ENCODE results near the gene GSK3B. TPM values are rescaled to one million over a fixed set of nuclear protein-coding genes. Genes with fewer than 3 reads are reported as not detected.
"Not testable (repeated sequence)": the region's sequence is repeated elsewhere in the genome, so short reads cannot be mapped to it uniquely, and the experiment has no call there.

The GSK3B gene
- total and polyA plus RNA-seq, 9 donors, result 15.3 to 30.7 (median 27.0) TPM

DNA sequence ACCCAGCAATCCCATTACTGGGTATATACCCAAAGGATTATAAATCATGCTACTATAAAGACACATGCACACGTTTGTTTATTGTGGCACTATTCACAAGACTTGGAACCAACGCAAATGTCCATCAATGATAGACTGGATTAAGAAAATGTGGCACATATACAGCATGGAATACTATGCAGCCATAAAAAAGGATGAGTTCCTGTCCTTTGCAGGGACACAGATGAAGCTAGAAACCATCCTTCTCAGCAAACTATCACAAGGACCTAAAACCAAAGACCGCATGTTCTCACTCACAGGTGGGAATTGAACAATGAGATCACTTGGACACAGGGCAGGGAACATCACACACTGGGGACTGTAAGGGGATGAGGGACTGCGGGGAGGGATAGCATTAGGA lies 107.4 kb downstream of the GSK3B start:
- not testable (repeated sequence) for H3K9me3 ChIP-seq (replicated peaks; ENCODE audit: control insufficient read depth, low read depth, low read length); H3K27ac ChIP-seq (ENCODE audit: low read length); H3K4me3 ChIP-seq (ENCODE audit: low read length); DNase-seq; H3K4me1 ChIP-seq (ENCODE audit: control insufficient read depth, insufficient read depth, low read length); H3K27me3 ChIP-seq (ENCODE audit: control insufficient read depth, insufficient read depth, low read length); H3K36me3 ChIP-seq (ENCODE audit: control insufficient read depth, insufficient read depth, low read length)
- WGBS (ENCODE audit: insufficient coverage), result 100% methylated on average over 2 of the region's 4 CpGs

DNA sequence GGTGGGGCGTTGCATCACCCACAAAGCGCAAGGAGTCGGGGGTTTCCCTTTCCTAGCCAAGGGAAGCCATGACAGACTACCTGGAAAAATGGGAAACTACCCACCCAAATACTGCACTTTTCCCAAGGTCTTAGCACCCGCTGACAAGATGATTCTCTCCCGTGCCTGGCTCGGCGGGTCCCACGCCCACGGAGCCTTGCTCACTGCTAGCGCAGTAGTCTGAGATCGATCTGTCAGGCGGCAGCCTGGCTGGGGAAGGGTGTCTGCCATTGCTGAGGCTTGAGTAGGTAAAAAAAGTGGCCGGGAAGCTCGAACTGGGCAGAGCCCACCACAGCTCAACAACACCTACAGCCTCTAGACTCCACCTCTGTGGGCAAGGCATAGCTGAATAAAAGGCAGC lies 112.9 kb downstream of the GSK3B start:
- no peak for DNase-seq
- Histone ChIP-seq H3K27me3 (ENCODE audit: control insufficient read depth, insufficient read depth, low read length) (no peaks in the 10 kb centered on the region), H3K9me3 (replicated peaks; ENCODE audit: control insufficient read depth, low read depth, low read length) (no peaks in the 10 kb centered on the region), H3K4me1 (ENCODE audit: control insufficient read depth, insufficient read depth, low read length) (no peaks in the 10 kb centered on the region), H3K4me3 (ENCODE audit: low read length) (no peak overlapping the region), H3K27ac (ENCODE audit: low read length) (no peak overlapping the region), H3K36me3 (ENCODE audit: control insufficient read depth, insufficient read depth, low read length) (peaks cover 8% of the 10 kb centered on the region)
- WGBS (ENCODE audit: insufficient coverage), result 93% methylated on average over 6 of the region's 14 CpGs

DNA sequence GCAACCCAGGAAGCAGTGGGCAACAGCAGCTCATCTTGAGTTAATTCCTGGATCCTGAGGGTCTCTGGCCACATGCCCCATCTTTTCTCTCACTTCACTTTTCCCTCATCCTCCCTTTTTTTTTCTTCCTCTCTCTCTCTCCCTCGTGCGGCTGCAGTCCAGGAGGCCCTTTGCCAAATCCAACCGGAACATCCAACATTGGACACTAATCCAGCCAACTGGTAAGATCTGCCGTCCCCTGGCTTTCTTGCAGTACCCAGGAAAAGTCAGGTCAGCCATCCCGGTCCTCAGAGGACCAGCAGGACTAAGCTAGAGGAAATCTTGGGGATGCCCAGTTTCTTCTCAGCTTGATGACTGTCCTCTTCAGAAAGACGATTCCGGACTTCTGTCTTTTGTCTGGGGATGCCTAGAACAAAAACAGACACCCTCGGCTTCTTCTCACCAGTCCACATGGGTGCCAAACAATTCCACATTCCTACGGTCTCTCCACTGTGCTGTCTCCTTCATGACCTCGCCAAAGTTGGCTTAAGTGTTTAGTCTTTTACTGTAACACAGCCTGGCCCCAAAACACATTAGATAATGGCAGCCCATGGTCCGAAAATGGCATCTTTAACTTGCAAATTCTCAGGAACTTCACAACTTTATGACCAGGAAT lies 115.6 kb downstream of the GSK3B start:
- H3K36me3 ChIP-seq (ENCODE audit: control insufficient read depth, insufficient read depth, low read length), result peaks cover 8% of the 10 kb centered on the region
- no peaks in the 10 kb centered on the region for H3K9me3 ChIP-seq (replicated peaks; ENCODE audit: control insufficient read depth, low read depth, low read length)
- DNase-seq, result peak; percentile 13
- H3K27me3 ChIP-seq (ENCODE audit: control insufficient read depth, insufficient read depth, low read length), result no peaks in the 10 kb centered on the region
- H3K4me3 ChIP-seq (ENCODE audit: low read length), result no peak overlapping the region
- no peak overlapping the region for H3K27ac ChIP-seq (ENCODE audit: low read length)
- no peaks in the 10 kb centered on the region for H3K4me1 ChIP-seq (ENCODE audit: control insufficient read depth, insufficient read depth, low read length)
- WGBS (ENCODE audit: insufficient coverage), result 72% methylated on average over 11 of the region's 11 CpGs

DNA sequence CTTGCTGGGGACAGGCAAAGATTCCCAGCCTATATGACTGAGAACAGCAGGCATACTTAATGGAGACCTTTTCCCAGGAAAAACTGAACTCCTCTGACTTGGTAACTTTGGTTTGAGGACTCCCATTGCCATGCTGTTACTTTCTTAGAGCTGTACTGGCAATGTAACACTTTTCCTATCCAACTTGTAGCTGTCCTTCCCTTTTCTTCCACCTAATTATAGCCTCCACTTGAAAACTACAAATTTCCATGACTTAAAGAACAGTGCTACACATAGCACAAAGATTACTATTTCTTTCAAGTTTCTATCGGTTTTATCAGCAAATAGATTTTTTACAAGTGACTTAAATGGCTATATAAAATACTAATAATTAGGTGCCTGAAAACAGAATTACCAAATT lies 116.9 kb downstream of the GSK3B start:
- Histone ChIP-seq H3K9me3 (replicated peaks; ENCODE audit: control insufficient read depth, low read depth, low read length) (no peaks in the 10 kb centered on the region), H3K4me3 (ENCODE audit: low read length) (no peak overlapping the region), H3K27ac (ENCODE audit: low read length) (no peak overlapping the region), H3K36me3 (ENCODE audit: control insufficient read depth, insufficient read depth, low read length) (peaks cover 8% of the 10 kb centered on the region), H3K4me1 (ENCODE audit: control insufficient read depth, insufficient read depth, low read length) (no peaks in the 10 kb centered on the region), H3K27me3 (ENCODE audit: control insufficient read depth, insufficient read depth, low read length) (no peaks in the 10 kb centered on the region)
- peak; percentile 9 for DNase-seq
- WGBS (ENCODE audit: insufficient coverage), result no CpG with 5 or more reads among the region's 1 CpG

DNA sequence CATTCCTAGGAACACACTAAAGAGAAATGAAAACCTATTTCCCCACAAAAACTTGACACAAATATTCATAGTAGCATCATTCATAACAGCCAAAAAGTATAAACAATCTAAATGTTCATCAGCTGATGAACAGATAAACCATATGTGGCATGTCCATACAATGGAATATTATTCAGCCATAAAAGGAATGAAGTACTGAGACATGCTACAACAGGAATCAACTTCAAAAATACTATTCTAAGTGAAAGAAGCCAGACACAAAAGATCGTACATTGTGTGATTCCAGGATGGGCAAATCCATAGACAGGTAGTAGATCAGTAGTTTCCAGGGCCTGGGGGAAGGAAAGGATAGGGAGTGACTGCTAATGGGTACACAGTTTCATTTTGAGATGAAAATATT lies 118.0 kb downstream of the GSK3B start:
- 100% methylated on average over 1 of the region's 1 CpG for WGBS (ENCODE audit: insufficient coverage)
- H3K4me1 ChIP-seq (ENCODE audit: control insufficient read depth, insufficient read depth, low read length), result no peaks in the 10 kb centered on the region
- H3K27me3 ChIP-seq (ENCODE audit: control insufficient read depth, insufficient read depth, low read length), result no peaks in the 10 kb centered on the region
- peaks cover 8% of the 10 kb centered on the region for H3K36me3 ChIP-seq (ENCODE audit: control insufficient read depth, insufficient read depth, low read length)
- no peak overlapping the region for H3K4me3 ChIP-seq (ENCODE audit: low read length)
- no peak for DNase-seq
- H3K9me3 ChIP-seq (replicated peaks; ENCODE audit: control insufficient read depth, low read depth, low read length), result no peaks in the 10 kb centered on the region
- H3K27ac ChIP-seq (ENCODE audit: low read length), result no peak overlapping the region

DNA sequence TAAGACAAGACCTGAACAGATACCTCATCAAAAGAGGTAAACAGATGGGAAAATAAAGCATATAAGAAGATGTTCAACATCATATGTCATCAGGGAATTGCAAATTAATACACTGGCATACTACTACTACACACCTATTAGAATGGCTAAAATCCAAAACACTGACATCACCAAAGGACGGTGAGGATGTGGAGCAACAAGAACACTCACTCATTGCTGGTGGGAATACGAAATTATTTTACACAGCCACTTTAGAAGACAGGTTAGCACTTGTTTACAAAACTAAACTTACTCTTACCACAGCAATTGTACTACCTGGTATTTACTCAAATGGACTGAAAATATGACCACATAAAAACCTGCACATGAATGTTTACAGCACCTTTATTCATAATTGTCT lies 119.6 kb downstream of the GSK3B start:
- Histone ChIP-seq H3K4me1 (ENCODE audit: control insufficient read depth, insufficient read depth, low read length) (no peaks in the 10 kb centered on the region), H3K4me3 (ENCODE audit: low read length) (no peak overlapping the region), H3K36me3 (ENCODE audit: control insufficient read depth, insufficient read depth, low read length) (peaks cover 8% of the 10 kb centered on the region), H3K9me3 (replicated peaks; ENCODE audit: control insufficient read depth, low read depth, low read length) (no peaks in the 10 kb centered on the region), H3K27me3 (ENCODE audit: control insufficient read depth, insufficient read depth, low read length) (no peaks in the 10 kb centered on the region), H3K27ac (ENCODE audit: low read length) (no peak overlapping the region)
- no peak for DNase-seq
- WGBS (ENCODE audit: insufficient coverage), result 83% methylated on average over 2 of the region's 2 CpGs

DNA sequence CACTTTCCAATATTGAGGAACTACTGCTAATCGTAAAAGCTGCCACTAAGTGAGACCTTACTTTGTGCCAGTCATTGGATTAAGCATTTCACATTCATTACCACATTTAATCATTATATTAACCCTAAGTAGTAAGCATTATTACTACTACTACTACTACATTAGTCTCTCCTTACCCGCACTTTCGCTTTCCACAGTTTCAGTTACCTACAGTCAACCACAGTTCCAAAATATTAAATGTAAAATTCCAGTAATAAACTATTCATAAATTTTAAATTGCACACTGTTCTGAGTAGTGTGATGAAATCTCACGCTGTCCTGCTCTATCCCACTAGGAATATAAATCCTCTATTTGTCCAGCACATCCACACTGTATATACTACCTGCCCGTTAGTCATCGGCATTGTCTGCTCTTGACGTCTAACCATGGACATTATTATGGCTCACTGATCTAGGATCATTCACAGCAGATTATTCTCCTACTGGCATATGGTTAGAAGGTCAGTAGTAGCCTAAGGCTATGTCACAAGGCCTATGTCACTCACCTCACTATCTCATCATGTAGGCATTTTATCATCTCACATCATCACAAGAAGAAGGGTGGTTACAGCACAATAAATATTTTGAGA lies 121.1 kb downstream of the GSK3B start:
- Histone ChIP-seq H3K36me3 (ENCODE audit: control insufficient read depth, insufficient read depth, low read length) (no peaks in the 10 kb centered on the region), H3K27me3 (ENCODE audit: control insufficient read depth, insufficient read depth, low read length) (no peaks in the 10 kb centered on the region), H3K9me3 (replicated peaks; ENCODE audit: control insufficient read depth, low read depth, low read length) (no peaks in the 10 kb centered on the region), H3K4me3 (ENCODE audit: low read length) (no peak overlapping the region), H3K27ac (ENCODE audit: low read length) (no peak overlapping the region), H3K4me1 (ENCODE audit: control insufficient read depth, insufficient read depth, low read length) (no peaks in the 10 kb centered on the region)
- DNase-seq, result no peak
- WGBS (ENCODE audit: insufficient coverage), result 100% methylated on average over 1 of the region's 7 CpGs

DNA sequence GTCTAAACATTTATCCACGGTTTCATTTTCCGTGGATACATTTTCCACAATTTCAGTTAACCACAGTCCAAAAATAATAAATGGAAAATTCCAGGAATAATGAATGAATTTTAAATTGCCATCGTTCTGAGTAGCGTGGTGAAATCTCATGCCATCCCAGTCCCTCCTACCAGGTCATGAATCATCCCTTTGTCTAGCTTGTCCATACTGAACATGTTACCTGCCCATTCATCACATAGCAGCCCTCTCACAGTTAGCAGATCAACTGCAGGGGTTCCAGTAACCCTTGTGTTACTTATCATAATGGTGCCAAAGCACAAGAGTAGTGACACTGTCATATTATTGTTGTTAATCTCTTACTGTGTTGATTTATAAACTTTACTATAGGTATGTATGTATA lies 124.5 kb downstream of the GSK3B start:
- Histone ChIP-seq H3K4me1 (ENCODE audit: control insufficient read depth, insufficient read depth, low read length) (no peaks in the 10 kb centered on the region), H3K9me3 (replicated peaks; ENCODE audit: control insufficient read depth, low read depth, low read length) (no peaks in the 10 kb centered on the region), H3K36me3 (ENCODE audit: control insufficient read depth, insufficient read depth, low read length) (no peaks in the 10 kb centered on the region), H3K27ac (ENCODE audit: low read length) (no peak overlapping the region), H3K4me3 (ENCODE audit: low read length) (no peak overlapping the region), H3K27me3 (ENCODE audit: control insufficient read depth, insufficient read depth, low read length) (no peaks in the 10 kb centered on the region)
- no peak for DNase-seq
- 100% methylated on average over 2 of the region's 4 CpGs for WGBS (ENCODE audit: insufficient coverage)

DNA sequence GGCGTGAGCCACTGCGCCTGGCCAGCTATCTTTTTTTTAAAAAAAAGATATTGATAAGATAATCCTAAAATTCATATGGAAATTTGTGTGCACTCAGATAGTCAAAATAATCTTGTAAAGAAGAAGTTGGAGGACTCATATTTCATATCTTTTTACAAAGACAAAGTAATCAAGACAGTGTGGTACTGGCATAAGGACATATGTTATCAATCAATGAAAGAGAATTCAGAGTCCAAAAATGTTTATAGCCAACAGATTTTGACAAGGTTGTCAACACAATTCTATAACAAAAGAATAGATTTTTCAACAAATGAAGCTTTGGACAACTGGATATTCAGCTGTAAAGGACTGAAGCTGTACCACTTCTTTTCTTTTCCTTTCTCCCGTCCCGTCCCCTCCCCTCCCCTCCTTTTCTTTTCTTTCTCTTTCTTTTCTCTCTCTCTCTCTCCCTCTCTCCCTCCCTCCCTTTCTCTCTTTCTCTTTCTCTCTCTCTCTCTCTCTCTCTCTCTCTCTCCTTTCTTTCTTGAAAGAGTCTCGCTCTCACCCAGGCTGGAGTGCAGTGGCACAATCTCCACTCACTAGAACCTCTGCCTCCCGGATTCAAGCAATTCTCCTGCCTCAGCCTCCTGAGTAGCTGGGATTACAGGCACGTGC lies 126.8 kb downstream of the GSK3B start:
- 78% methylated on average over 3 of the region's 7 CpGs for WGBS (ENCODE audit: insufficient coverage)
- H3K9me3 ChIP-seq (replicated peaks; ENCODE audit: control insufficient read depth, low read depth, low read length), result peaks cover 2% of the 10 kb centered on the region
- H3K27me3 ChIP-seq (ENCODE audit: control insufficient read depth, insufficient read depth, low read length), result no peaks in the 10 kb centered on the region
- no peak overlapping the region for H3K4me3 ChIP-seq (ENCODE audit: low read length)
- H3K4me1 ChIP-seq (ENCODE audit: control insufficient read depth, insufficient read depth, low read length), result no peaks in the 10 kb centered on the region
- H3K36me3 ChIP-seq (ENCODE audit: control insufficient read depth, insufficient read depth, low read length), result no peaks in the 10 kb centered on the region
- no peak for DNase-seq
- no peak overlapping the region for H3K27ac ChIP-seq (ENCODE audit: low read length)

DNA sequence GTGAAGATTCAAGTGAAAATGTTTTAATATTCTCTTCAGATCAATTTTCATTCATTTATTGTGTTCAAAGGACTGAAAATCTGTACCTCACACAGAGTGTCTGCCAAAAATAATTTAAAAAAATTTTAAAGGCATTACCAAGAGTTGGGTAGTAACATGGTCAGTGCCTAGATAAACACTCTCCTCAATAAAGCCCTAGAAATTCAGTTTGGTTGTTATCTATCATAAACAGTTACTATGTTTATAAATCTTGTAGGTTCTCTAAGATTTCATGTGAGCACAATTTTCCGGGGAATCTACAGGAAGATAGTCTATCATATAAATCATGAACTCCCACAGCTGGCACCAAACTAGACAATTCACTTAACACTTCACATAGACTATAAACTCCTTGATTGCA lies 128.6 kb downstream of the GSK3B start:
- Histone ChIP-seq H3K27ac (ENCODE audit: low read length) (no peak overlapping the region), H3K4me3 (ENCODE audit: low read length) (no peak overlapping the region), H3K4me1 (ENCODE audit: control insufficient read depth, insufficient read depth, low read length) (no peaks in the 10 kb centered on the region), H3K27me3 (ENCODE audit: control insufficient read depth, insufficient read depth, low read length) (no peaks in the 10 kb centered on the region), H3K9me3 (replicated peaks; ENCODE audit: control insufficient read depth, low read depth, low read length) (peaks cover 3% of the 10 kb centered on the region), H3K36me3 (ENCODE audit: control insufficient read depth, insufficient read depth, low read length) (no peaks in the 10 kb centered on the region)
- WGBS (ENCODE audit: insufficient coverage), result no CpG with 5 or more reads among the region's 1 CpG
- no peak for DNase-seq

Data from muscle of leg (tissue), 11 donors.